IgD-negative memory B cell (primary cell): Measurements from ENCODE around the gene TBXAS1. TPM values are rescaled to one million over a fixed set of nuclear protein-coding genes. Genes with fewer than 3 reads are reported as not detected.

Source experiments
- H3K27ac Mint-ChIP-seq, 3 donors: one replicate each; pipeline ENCODE4 v1.8.0; 2020 to 2022; ENCODE audit warnings: mild to moderate bottlenecking in 3 of 3, mixed read lengths in 3 of 3, moderate library complexity in 1 of 3
- H3K27me3 Mint-ChIP-seq: one replicate; pipeline ENCODE4 v1.8.0; 2021; ENCODE audit warnings: mixed read lengths
- H3K36me3 Mint-ChIP-seq: one replicate; pipeline ENCODE4 v1.8.0; 2020; ENCODE audit warnings: mild to moderate bottlenecking, mixed read lengths
- H3K4me1 Mint-ChIP-seq, 3 donors: one replicate each; pipeline ENCODE4 v1.8.0; 2020 to 2022; ENCODE audit warnings: mixed read lengths in 3 of 3, mild to moderate bottlenecking in 1 of 3
- H3K4me3 Mint-ChIP-seq, 4 donors: one replicate each; pipeline ENCODE4 v1.8.0; 2020 to 2022; ENCODE audit warnings: mild to moderate bottlenecking in 4 of 4, mixed read lengths in 4 of 4, moderate library complexity in 3 of 4
- H3K9me3 Mint-ChIP-seq, 3 donors: one replicate each; pipeline ENCODE4 v1.8.0; 2020 to 2021; ENCODE audit warnings: mixed read lengths in 3 of 3, mild to moderate bottlenecking in 1 of 3
- polyA plus RNA-seq: library from polyadenylated mRNA; unstranded; fragments of 300-500 nt; fragmentation: Illumina TruSeq; gene quantifications from one replicate; pipeline ENCODE4 v1.2.3, GENCODE V29; 2021

Gene TBXAS1
- polyA plus RNA-seq, 1 donor from 2014 or later = 16.7 TPM

DNA sequence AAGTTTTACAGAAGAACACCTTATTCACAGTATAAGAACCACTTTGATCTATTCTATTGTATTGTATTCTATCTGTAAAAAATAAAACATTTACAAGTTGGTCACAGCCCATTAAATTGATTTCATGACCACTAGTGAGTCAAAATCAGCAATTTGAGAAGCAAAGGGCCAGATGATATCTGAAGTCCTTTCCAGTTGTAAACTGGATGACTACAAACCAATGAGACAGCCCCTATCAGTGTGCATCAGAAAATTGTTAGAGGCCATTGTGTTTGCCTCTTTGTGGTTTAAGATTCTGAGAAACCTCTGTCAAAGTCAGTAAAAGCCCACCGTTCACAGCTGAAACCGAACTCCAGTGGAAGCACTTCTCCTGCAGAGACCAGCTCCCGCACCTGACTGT is 54.8 kb downstream of the TBXAS1 start:
- no peak overlapping the region for H3K27ac Mint-ChIP-seq
- no peak overlapping the region for H3K4me3 Mint-ChIP-seq
- no peaks in the 10 kb centered on the region for H3K27me3 Mint-ChIP-seq
- peaks cover 8% of the 10 kb centered on the region for H3K36me3 Mint-ChIP-seq
- peaks cover 0 to 3% (median 0%) of the 10 kb centered on the region in 3 donors for H3K9me3 Mint-ChIP-seq
- peaks cover 0 to 8% (median 1%) of the 10 kb centered on the region in 3 donors for H3K4me1 Mint-ChIP-seq

GRCh38 chr7:139884441-139884840 is 55.4 kb downstream of the TBXAS1 start:
- Mint-ChIP-seq H3K4me3 (no peak overlapping the region), H3K27me3 (no peaks in the 10 kb centered on the region), H3K36me3 (peaks cover 8% of the 10 kb centered on the region), H3K27ac (no peak overlapping the region), H3K4me1 (peaks cover 0 to 8% (median 1%) of the 10 kb centered on the region in 3 donors), H3K9me3 (peaks cover 0 to 7% (median 2%) of the 10 kb centered on the region in 3 donors)

DNA sequence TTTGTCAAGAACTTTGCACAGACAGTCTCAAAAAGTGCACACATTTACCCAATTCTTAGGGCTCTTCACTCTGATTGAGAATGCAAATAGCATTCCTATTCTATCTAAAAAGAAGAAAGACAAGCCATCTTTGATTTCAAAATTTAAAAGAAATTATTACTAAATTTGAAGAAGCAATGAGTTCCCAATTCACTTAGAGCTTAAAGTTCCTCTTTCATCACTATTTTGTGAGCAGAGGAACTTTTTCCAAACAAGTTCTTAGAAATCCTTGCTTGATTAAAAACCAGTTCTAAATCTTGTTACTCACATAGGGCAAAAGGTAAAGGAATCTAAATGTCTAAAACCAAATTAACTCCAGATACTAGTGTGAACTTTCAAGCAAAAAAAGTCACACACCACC is 56.4 kb downstream of the TBXAS1 start:
- Mint-ChIP-seq H3K27ac (no peak overlapping the region), H3K4me1 (peaks cover 0 to 8% (median 1%) of the 10 kb centered on the region in 3 donors), H3K36me3 (peaks cover 8% of the 10 kb centered on the region), H3K9me3 (peaks cover 0 to 7% (median 2%) of the 10 kb centered on the region in 3 donors), H3K27me3 (no peaks in the 10 kb centered on the region), H3K4me3 (no peak overlapping the region)

DNA sequence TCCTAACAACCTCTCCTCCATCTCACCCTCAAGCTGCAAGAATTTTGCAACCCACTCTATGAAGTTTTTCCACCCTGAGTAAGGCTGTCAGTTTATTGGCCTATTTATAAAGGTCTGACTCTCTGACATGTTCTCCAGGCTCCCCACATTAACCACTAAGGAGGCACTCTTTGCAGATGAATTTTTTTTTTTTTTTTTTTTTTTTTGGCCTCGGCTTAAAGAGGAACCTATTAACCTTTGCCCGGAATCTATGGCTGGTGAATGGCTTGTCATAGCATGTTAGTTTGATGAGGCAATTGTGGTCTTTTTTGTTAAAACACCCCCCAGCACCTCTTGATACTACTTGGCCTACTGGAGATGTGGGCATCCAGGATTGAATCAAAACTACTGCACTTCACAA is 57.1 kb downstream of the TBXAS1 start:
- H3K4me3 Mint-ChIP-seq = no peak overlapping the region
- H3K9me3 Mint-ChIP-seq = peaks cover 0 to 7% (median 2%) of the 10 kb centered on the region in 3 donors
- peaks cover 0 to 8% (median 1%) of the 10 kb centered on the region in 3 donors for H3K4me1 Mint-ChIP-seq
- peak overlapping the region in 1 of 3 donors; percentile 40 for H3K27ac Mint-ChIP-seq
- H3K27me3 Mint-ChIP-seq = no peaks in the 10 kb centered on the region
- H3K36me3 Mint-ChIP-seq = peaks cover 8% of the 10 kb centered on the region

- Mint-ChIP-seq H3K9me3 (peaks cover 0 to 7% (median 2%) of the 10 kb centered on the region in 3 donors), H3K27ac (peak overlapping the region in 1 of 3 donors; percentile 40), H3K36me3 (peaks cover 12% of the 10 kb centered on the region), H3K4me1 (peaks cover 0 to 8% (median 1%) of the 10 kb centered on the region in 3 donors), H3K27me3 (no peaks in the 10 kb centered on the region), H3K4me3 (no peak overlapping the region)
Observed at GRCh38 chr7:139886899-139887298, 57.8 kb downstream of the TBXAS1 start.

DNA sequence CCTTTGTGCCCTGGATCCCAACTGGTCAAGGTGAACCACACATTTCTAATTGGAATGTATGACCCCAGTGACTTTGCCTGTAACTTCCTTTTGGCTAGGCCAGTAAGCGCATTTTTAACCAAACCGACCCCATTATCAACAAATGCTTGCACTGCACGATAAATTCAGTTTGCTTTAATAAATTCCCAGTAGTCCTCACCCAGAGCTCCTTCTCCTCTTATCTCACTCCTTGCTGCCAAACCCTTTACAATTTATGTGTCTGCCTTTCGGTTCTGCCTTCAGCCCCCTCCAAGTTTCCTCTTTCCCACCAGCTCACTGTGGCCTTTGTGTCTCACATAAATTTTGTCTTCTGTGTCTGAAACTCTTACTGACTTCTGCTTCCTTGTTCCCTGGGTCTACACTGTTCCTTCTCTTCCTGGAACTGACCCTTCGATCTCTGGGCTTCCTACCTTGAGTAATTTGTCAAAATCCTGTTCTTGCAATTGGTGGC is 59.0 kb downstream of the TBXAS1 start:
- Mint-ChIP-seq H3K4me1 (peaks cover 0 to 8% (median 3%) of the 10 kb centered on the region in 3 donors), H3K9me3 (peaks cover 0 to 7% (median 2%) of the 10 kb centered on the region in 3 donors), H3K4me3 (no peak overlapping the region), H3K27me3 (no peaks in the 10 kb centered on the region), H3K27ac (peak overlapping the region in 2 of 3 donors; percentile 18 to 28), H3K36me3 (peaks cover 12% of the 10 kb centered on the region)

- no peaks in the 10 kb centered on the region for H3K27me3 Mint-ChIP-seq
- H3K4me1 Mint-ChIP-seq = peaks cover 9 to 17% (median 9%) of the 10 kb centered on the region in 3 donors
- H3K9me3 Mint-ChIP-seq = peaks cover 0 to 7% (median 3%) of the 10 kb centered on the region in 3 donors
- peak overlapping the region in 1 of 3 donors; percentile 28 for H3K27ac Mint-ChIP-seq
- peaks cover 12% of the 10 kb centered on the region for H3K36me3 Mint-ChIP-seq
- peak overlapping the region in 1 of 4 donors; percentile 25 for H3K4me3 Mint-ChIP-seq
Observed at GRCh38 chr7:139889186-139889871, 60.3 kb downstream of the TBXAS1 start.

DNA sequence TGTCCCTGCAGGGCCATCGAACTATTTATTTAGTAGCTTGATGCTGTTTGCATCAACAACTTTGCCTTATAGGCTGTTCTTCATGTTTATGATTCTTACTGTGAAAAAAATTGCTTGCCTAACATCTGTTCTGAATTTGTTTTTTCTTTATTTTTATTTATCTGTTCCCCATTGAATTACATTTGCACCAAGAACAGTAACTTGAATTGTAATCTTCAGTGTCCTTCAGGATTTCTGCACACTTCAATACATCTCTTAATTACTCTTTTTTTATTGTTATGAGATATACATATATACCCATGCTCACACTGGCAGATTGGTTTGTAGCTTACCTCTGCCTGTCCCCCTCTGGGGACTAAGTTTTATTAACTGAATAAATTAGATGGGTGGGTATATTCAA is 64.4 kb downstream of the TBXAS1 start:
- peaks cover 0 to 7% (median 3%) of the 10 kb centered on the region in 3 donors for H3K9me3 Mint-ChIP-seq
- H3K27me3 Mint-ChIP-seq = peaks cover 7% of the 10 kb centered on the region
- peaks cover 4% of the 10 kb centered on the region for H3K36me3 Mint-ChIP-seq
- peaks cover 18 to 29% (median 18%) of the 10 kb centered on the region in 3 donors for H3K4me1 Mint-ChIP-seq
- H3K4me3 Mint-ChIP-seq = peak overlapping the region in 1 of 4 donors; percentile 72
- no peak overlapping the region for H3K27ac Mint-ChIP-seq

GRCh38 chr7:139893999-139894398 is 64.9 kb downstream of the TBXAS1 start:
- Mint-ChIP-seq H3K4me1 (peaks cover 20 to 34% (median 20%) of the 10 kb centered on the region in 3 donors), H3K27ac (no peak overlapping the region), H3K27me3 (peaks cover 7% of the 10 kb centered on the region), H3K36me3 (peaks cover 4% of the 10 kb centered on the region), H3K9me3 (peaks cover 0 to 3% (median 3%) of the 10 kb centered on the region in 3 donors), H3K4me3 (peak overlapping the region in 2 of 4 donors; percentile 72 to 79)

GRCh38 chr7:139895141-139895829 is 66.2 kb downstream of the TBXAS1 start:
- H3K4me3 Mint-ChIP-seq = no peak overlapping the region
- H3K4me1 Mint-ChIP-seq = peaks cover 24 to 42% (median 25%) of the 10 kb centered on the region in 3 donors
- peaks cover 7% of the 10 kb centered on the region for H3K27me3 Mint-ChIP-seq
- H3K9me3 Mint-ChIP-seq = peaks cover 0 to 2% (median 1%) of the 10 kb centered on the region in 3 donors
- peaks cover 4% of the 10 kb centered on the region for H3K36me3 Mint-ChIP-seq
- no peak overlapping the region for H3K27ac Mint-ChIP-seq

GRCh38 chr7:139896288-139896687 is 67.2 kb downstream of the TBXAS1 start:
- Mint-ChIP-seq H3K9me3 (peaks cover 0 to 4% (median 1%) of the 10 kb centered on the region in 3 donors), H3K36me3 (peaks cover 4% of the 10 kb centered on the region), H3K27me3 (peaks cover 7% of the 10 kb centered on the region), H3K27ac (peak overlapping the region in 1 of 3 donors; percentile 38), H3K4me1 (peaks cover 31 to 50% (median 33%) of the 10 kb centered on the region in 3 donors), H3K4me3 (no peak overlapping the region)

DNA sequence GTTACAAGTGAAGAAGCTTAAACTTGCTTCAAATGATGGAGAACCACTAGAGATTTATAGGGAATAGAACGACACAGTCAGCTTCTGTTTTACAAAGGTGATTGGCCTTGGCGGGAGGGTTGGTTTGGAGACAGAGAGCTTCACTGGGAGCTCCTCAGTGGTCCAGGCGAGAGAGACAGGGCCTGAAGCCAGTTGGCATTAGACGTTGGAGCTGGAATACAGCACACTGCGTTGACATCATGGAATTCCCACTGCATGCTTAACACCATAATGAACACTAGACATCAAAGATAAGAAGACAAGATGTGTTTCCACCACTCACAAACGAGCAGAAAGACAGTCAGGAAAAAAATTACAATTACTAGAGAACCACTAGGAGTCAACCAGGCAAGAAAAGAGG is 67.8 kb downstream of the TBXAS1 start:
- Mint-ChIP-seq H3K27me3 (peaks cover 7% of the 10 kb centered on the region), H3K9me3 (peaks cover 0 to 4% (median 2%) of the 10 kb centered on the region in 3 donors), H3K36me3 (no peaks in the 10 kb centered on the region), H3K27ac (peak overlapping the region in 2 of 3 donors; percentile 27 to 38), H3K4me1 (peaks cover 34 to 53% (median 37%) of the 10 kb centered on the region in 3 donors), H3K4me3 (no peak overlapping the region)

- peaks cover 3% of the 10 kb centered on the region for H3K36me3 Mint-ChIP-seq
- peaks cover 0 to 5% (median 4%) of the 10 kb centered on the region in 3 donors for H3K9me3 Mint-ChIP-seq
- peaks cover 41 to 53% (median 43%) of the 10 kb centered on the region in 3 donors for H3K4me1 Mint-ChIP-seq
- H3K4me3 Mint-ChIP-seq = no peak overlapping the region
- H3K27ac Mint-ChIP-seq = no peak overlapping the region
- H3K27me3 Mint-ChIP-seq = peaks cover 7% of the 10 kb centered on the region
Observed at GRCh38 chr7:139897422-139898090, 68.5 kb downstream of the TBXAS1 start.

DNA sequence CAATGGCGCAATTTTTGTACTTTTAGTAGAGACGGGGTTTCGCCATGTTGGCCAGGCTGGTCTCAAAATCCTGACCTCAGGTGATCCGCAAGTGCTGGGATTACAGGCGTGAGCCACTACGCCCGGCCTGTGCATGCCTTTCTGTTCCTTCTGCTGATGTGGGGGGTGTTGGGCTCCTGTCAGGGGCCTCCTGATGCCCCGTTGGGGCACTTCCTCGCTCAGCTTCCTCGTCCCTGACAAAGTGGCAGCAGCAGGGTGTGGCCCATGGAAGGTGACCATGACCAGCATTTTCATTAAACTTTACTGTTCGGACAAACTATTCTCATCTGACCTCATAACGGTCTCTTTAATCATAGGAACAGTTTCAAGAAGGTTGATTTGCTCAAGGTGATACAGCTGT is 69.4 kb downstream of the TBXAS1 start:
- peaks cover 39 to 52% (median 42%) of the 10 kb centered on the region in 3 donors for H3K4me1 Mint-ChIP-seq
- peaks cover 6 to 12% (median 6%) of the 10 kb centered on the region in 3 donors for H3K9me3 Mint-ChIP-seq
- peaks cover 6% of the 10 kb centered on the region for H3K36me3 Mint-ChIP-seq
- peak overlapping the region in 2 of 3 donors; percentile 44 to 69 for H3K27ac Mint-ChIP-seq
- H3K27me3 Mint-ChIP-seq = peaks cover 7% of the 10 kb centered on the region
- peak overlapping the region in 1 of 4 donors; percentile 85 for H3K4me3 Mint-ChIP-seq
